GM06990 (cell line): ENCODE measurements around the gene TMPRSS9.
"Not testable (repeated sequence)": the region's sequence is repeated elsewhere in the genome, so short reads cannot be mapped to it uniquely, and the experiment has no call there.

Source experiments
- DNase-seq: peaks from one replicate; pipeline ENCODE4 v3.0.0-alpha.2; 2011; ENCODE audit not compliant: insufficient read length; ENCODE audit errors: extremely low read depth
- H3K27me3 ChIP-seq: replicated peaks from 2 replicates; pipeline ENCODE4 v1.6.0; 2011; ENCODE audit warnings: low read length; ENCODE audit not compliant: control insufficient read depth, insufficient read depth
- H3K36me3 ChIP-seq: 2 replicates; pipeline ENCODE4 v1.5.1; 2011; ENCODE audit warnings: low read length; ENCODE audit not compliant: control insufficient read depth, insufficient read depth
- H3K4me3 ChIP-seq: replicated peaks from 2 replicates; pipeline ENCODE4 v1.5.1; 2011; ENCODE audit warnings: low read depth, mild to moderate bottlenecking, control low read depth, low read length
- TF ChIP-seq, protein P1 (sequence below): IDR thresholded peaks from 2 replicates; pipeline ENCODE4 v1.5.1; 2011; ENCODE audit warnings: low read length, control low read depth, mild to moderate bottlenecking, inconsistent platforms; ENCODE audit not compliant: insufficient read depth, poor library complexity, severe bottlenecking

Gene TMPRSS9

DNA sequence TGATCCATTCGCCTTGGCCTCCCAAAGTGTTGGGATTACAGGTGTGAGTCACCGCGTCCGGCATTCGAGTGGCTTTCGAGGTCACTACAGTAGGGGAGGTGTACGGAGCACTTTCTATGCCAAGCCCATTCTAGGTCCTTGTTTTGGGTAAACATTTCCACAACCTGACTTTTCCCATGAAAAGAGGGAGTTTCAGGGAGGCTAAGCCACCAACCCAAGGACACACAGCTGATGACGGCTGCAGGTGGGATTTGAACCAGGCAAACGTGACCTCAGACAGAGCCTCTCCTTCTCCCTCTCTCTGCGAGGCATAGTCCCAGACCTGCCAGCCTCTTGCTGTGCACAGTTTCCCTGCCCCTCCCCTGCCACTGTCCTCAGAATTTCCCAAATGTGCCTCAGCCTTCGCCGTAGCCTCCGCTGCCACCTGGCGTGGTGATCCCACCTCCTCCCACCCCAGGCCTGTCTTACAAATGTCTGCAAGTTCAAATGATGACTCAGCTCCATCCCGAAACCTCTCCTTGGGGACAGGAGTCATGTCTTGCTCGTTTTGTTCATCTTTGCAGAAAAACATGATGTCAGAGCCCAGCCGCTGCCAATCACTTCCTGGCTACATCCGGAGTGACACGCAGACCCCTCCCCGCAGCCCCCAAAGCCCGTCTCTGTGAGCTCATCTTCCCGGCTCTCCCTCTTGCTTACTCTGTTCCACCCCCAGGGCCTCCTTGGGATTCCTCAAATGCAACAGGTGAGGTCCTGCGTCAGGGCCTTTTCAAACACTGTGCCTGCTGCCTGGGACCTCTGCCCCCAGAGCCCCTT is 109.2 kb downstream of the TMPRSS9 start:
- TF ChIP-seq, protein P1, sequence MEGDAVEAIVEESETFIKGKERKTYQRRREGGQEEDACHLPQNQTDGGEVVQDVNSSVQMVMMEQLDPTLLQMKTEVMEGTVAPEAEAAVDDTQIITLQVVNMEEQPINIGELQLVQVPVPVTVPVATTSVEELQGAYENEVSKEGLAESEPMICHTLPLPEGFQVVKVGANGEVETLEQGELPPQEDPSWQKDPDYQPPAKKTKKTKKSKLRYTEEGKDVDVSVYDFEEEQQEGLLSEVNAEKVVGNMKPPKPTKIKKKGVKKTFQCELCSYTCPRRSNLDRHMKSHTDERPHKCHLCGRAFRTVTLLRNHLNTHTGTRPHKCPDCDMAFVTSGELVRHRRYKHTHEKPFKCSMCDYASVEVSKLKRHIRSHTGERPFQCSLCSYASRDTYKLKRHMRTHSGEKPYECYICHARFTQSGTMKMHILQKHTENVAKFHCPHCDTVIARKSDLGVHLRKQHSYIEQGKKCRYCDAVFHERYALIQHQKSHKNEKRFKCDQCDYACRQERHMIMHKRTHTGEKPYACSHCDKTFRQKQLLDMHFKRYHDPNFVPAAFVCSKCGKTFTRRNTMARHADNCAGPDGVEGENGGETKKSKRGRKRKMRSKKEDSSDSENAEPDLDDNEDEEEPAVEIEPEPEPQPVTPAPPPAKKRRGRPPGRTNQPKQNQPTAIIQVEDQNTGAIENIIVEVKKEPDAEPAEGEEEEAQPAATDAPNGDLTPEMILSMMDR: no peak
- H3K4me3 ChIP-seq: no peak overlapping the region
- peak; percentile 74 for DNase-seq
- no peaks in the 10 kb centered on the region for H3K36me3 ChIP-seq
- H3K27me3 ChIP-seq: no peaks in the 10 kb centered on the region

DNA sequence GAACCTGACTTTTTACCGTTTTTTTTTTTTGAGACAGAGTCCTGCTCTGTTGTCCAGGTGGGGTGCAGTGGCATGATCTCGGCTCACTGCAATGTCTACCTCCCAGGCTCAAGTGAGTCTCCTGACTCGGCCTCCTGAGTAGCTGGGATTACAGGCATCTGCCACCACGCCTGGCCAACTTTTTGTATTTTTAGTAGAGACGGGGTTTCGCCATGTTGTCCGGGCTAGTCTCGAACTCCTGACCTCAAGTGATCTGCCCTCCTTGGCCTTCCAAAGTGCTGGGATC is 109.8 kb downstream of the TMPRSS9 start:
- not testable (repeated sequence) for H3K36me3 ChIP-seq, H3K4me3 ChIP-seq, H3K27me3 ChIP-seq, DNase-seq

- peak; percentile 90 for DNase-seq
Observed at GRCh38 chr19:2474232-2475017, 114.4 kb downstream of the TMPRSS9 start.

GRCh38 chr19:2475018-2475701 is 115.1 kb downstream of the TMPRSS9 start:
- Histone ChIP-seq H3K36me3 (peaks cover 11% of the 10 kb centered on the region), H3K27me3 (no peaks in the 10 kb centered on the region), H3K4me3 (peak overlapping the region; percentile 60)
- peak; percentile 83 for DNase-seq
- TF ChIP-seq, protein P1: no peak

More at GRCh38 chr19:2474232-2475017, 114.4 kb downstream of the TMPRSS9 start:
- TF ChIP-seq, protein P1: peak; percentile 80
- Histone ChIP-seq H3K27me3 (no peaks in the 10 kb centered on the region), H3K4me3 (peak overlapping the region; percentile 60), H3K36me3 (peaks cover 11% of the 10 kb centered on the region)
